Raji (cell line): Measurements from ENCODE around the gene XPC.

Experiments used
- POLR2A ChIP-seq: IDR thresholded peaks from 2 replicates; pipeline ENCODE4 v1.6.1; 2011; ENCODE audit warnings: low read depth, low read length, control low read depth; ENCODE audit not compliant: insufficient read depth

The XPC gene

GRCh38 chr3:14126887-14127505 is 51.4 kb downstream of the XPC start:
- no peak for TF ChIP-seq POLR2A

GRCh38 chr3:14126017-14126886 is 52.1 kb downstream of the XPC start:
- TF ChIP-seq POLR2A, result no peak

GRCh38 chr3:14125193-14126016 is 53.0 kb downstream of the XPC start:
- TF ChIP-seq POLR2A, result no peak

GRCh38 chr3:14124615-14125192 is 53.7 kb downstream of the XPC start, which contains the start of the genes CHCHD4 and TMEM43:
Gene CHCHD4, minus strand, starts transcription at chr3:14124870. Its CDS starts 194 bp downstream, at chr3:14124676.
Gene TMEM43, plus strand, starts transcription at chr3:14125052. Its CDS starts 142 bp downstream, at chr3:14125194.
- peak; percentile 76 for TF ChIP-seq POLR2A

GRCh38 chr3:14124223-14124614 is 54.2 kb downstream of the XPC start:
- TF ChIP-seq POLR2A, result peak; percentile 66; the same call in 1 of the 2 replicates

- no peak for TF ChIP-seq POLR2A
Observed at GRCh38 chr3:14123308-14124222, 54.8 kb downstream of the XPC start.

GRCh38 chr3:14122301-14122700 is 56.1 kb downstream of the XPC start:
- TF ChIP-seq POLR2A, result no peak

- TF ChIP-seq POLR2A, result no peak
Observed at GRCh38 chr3:14121859-14122258, 56.5 kb downstream of the XPC start.

- no peak for TF ChIP-seq POLR2A
Observed at GRCh38 chr3:14120111-14120920, 58.1 kb downstream of the XPC start.

- no peak for TF ChIP-seq POLR2A
Observed at GRCh38 chr3:14119651-14120050, 58.8 kb downstream of the XPC start.

- no peak for TF ChIP-seq POLR2A
Observed at GRCh38 chr3:14118400-14119381, 59.7 kb downstream of the XPC start.

GRCh38 chr3:14117468-14118399 is 60.7 kb downstream of the XPC start:
- TF ChIP-seq POLR2A, result no peak
